K562 (cell line): ENCODE results near the gene PALMD. TPM values are rescaled to one million over a fixed set of nuclear protein-coding genes. Genes with fewer than 3 reads are reported as not detected.

ENCODE experiments used
- ATAC-seq: fragments of 200-7000 bp; cut with Tn5 transposase; 3 replicates; pipeline ENCODE4 v1.9.1; 2020; ENCODE audit warnings: moderate library complexity
- BruUV-seq: library from RNA; stranded (reverse); fragments of 400-500 nt; replicated peaks from 2 replicates; lab custom pipeline; 2021; lab: Mats Ljungman, UMichigan
- CTCF ChIA-PET: fragments of 300-600 bp; formaldehyde crosslinking; extraction: SDS; loops from one replicate; lab custom pipeline; 2021; ENCODE audit warnings: low intra/inter-chr PET ratio; lab: Yijun Ruan, JAX
- POLR2A ChIA-PET: fragments of 300-600, 350-650 bp; sonication (Branson Sonifier 250); formaldehyde crosslinking; extraction: SDS; loops from one replicate; lab custom pipeline; 2021; ENCODE audit warnings: antibody characterized with exemption, inconsistent platforms; lab: Yijun Ruan, JAX
- DNase-seq, 4 experiments: peaks; one replicate each; pipeline versions ENCODE4 v3.0.0 to v3.0.0-alpha.2; 2011 to 2018; ENCODE audit warnings: low spot score in 3 of 4, mixed read lengths in 3 of 4; ENCODE audit errors: extremely low read depth in 1 of 4
- FAIRE-seq: peaks from 2 replicates; lab custom pipeline; 2011; peaks lifted over from hg19 to GRCh38; lab: Jason Lieb, UNC
- H2AFZ ChIP-seq: 2 replicates; pipeline ENCODE4 v1.6.0; 2011; ENCODE audit warnings: low read depth, low read length, control low read depth, inconsistent platforms
- H3K27ac ChIP-seq: fragments of 200-600 bp; 3 replicates; pipeline ENCODE4 v1.8.0; 2011; ENCODE audit warnings: low read depth, mild to moderate bottlenecking, control low read depth, inconsistent platforms, low read length, moderate library complexity, mixed read lengths; ENCODE audit errors: extremely low read depth
- H3K27me3 ChIP-seq, 2 experiments: fragments of 300-600 bp in 1 of 2; 2 replicates in 1 of 2; 3 replicates in 1 of 2; pipeline versions ENCODE4 v1.6.0 to v1.8.0; 2011; ENCODE audit warnings: inconsistent platforms in 2 of 2, low read length in 2 of 2, mild to moderate bottlenecking in 1 of 2, mixed read lengths in 1 of 2, moderate library complexity in 1 of 2; ENCODE audit not compliant: control insufficient read depth in 2 of 2, insufficient read depth in 2 of 2
- H3K36me3 ChIP-seq: fragments of 300-600 bp; 3 replicates; pipeline ENCODE4 v1.8.0; 2011; ENCODE audit warnings: mild to moderate bottlenecking, low read length, inconsistent platforms; ENCODE audit not compliant: control insufficient read depth, insufficient read depth
- H3K4me1 ChIP-seq, 2 experiments: fragments of 200-600 bp in 1 of 2; replicated peaks in 1 of 2; 2 replicates in 1 of 2; 3 replicates in 1 of 2; pipeline versions ENCODE4 v1.5.1 to v1.8.0; 2011; ENCODE audit warnings: inconsistent platforms in 2 of 2, low read length in 2 of 2, mild to moderate bottlenecking in 1 of 2, mixed read lengths in 1 of 2, moderate library complexity in 1 of 2; ENCODE audit not compliant: control insufficient read depth in 2 of 2, insufficient read depth in 2 of 2
- H3K4me2 ChIP-seq: 2 replicates; pipeline ENCODE4 v1.6.1; 2011; ENCODE audit warnings: low read length, control low read depth, inconsistent platforms, mixed read lengths; ENCODE audit not compliant: insufficient read depth
- H3K4me3 ChIP-seq: fragments of 200-600 bp; sonication (generic), shearing (Covaris generic); 2 replicates; pipeline ENCODE4 v1.5.1; 2016; ENCODE audit warnings: control low read depth, inconsistent platforms
- H3K79me2 ChIP-seq: fragments of 200-600 bp; 3 replicates; pipeline ENCODE4 v1.8.0; 2011; ENCODE audit warnings: low read length, inconsistent platforms; ENCODE audit not compliant: control insufficient read depth, insufficient read depth
- H3K9ac ChIP-seq, 2 experiments: 2 replicates each; pipeline versions ENCODE4 v1.6.0 to v1.6.1; 2011; ENCODE audit warnings: low read depth in 2 of 2, low read length in 2 of 2, control low read depth in 1 of 2, inconsistent platforms in 1 of 2, mild to moderate bottlenecking in 1 of 2, mixed read lengths in 1 of 2; ENCODE audit not compliant: insufficient read depth in 1 of 2
- H3K9me1 ChIP-seq: one replicate; pipeline ENCODE4 v1.6.0; 2011; ENCODE audit warnings: inconsistent platforms, mild to moderate bottlenecking, low read length, moderate library complexity; ENCODE audit not compliant: control insufficient read depth, insufficient read depth
- H3K9me3 ChIP-seq: replicated peaks from 2 replicates; pipeline ENCODE4 v1.5.1; 2011; ENCODE audit warnings: low read depth, low read length, inconsistent platforms; ENCODE audit not compliant: control insufficient read depth, insufficient read depth
- H4K20me1 ChIP-seq: replicated peaks from 2 replicates; pipeline ENCODE4 v1.6.1; 2011; ENCODE audit warnings: low read length, inconsistent platforms, mixed read lengths; ENCODE audit not compliant: control insufficient read depth, insufficient read depth
- ARID2 ChIP-seq: fragments of 450-650 bp; IDR thresholded peaks from 2 replicates; pipeline ENCODE4 v1.6.1; 2017; ENCODE audit warnings: antibody characterized with exemption, mild to moderate bottlenecking
- CBX1 ChIP-seq: sonication (generic); IDR thresholded peaks from 2 replicates; pipeline ENCODE4 v1.6.1; 2016; ENCODE audit warnings: antibody characterized with exemption, low read depth, mild to moderate bottlenecking
- CC2D1A ChIP-seq: fragments of 450-650 bp; IDR thresholded peaks from 2 replicates; pipeline ENCODE4 v1.6.1; 2017; ENCODE audit warnings: mild to moderate bottlenecking
- DIDO1 ChIP-seq: fragments of 450-650 bp; IDR thresholded peaks from 2 replicates; pipeline ENCODE4 v1.6.1; 2016; ENCODE audit warnings: low read depth, missing biosample characterization, missing genetic modification characterization
- DNMT1 ChIP-seq: fragments of 450-650 bp; IDR thresholded peaks from 2 replicates; pipeline ENCODE4 v1.6.1; 2016; ENCODE audit warnings: antibody characterized with exemption, mild to moderate bottlenecking
- ETS2 ChIP-seq: IDR thresholded peaks from 2 replicates; pipeline ENCODE4 v1.6.1; 2016; ENCODE audit warnings: borderline replicate concordance, missing genetic modification characterization, mild to moderate bottlenecking, moderate library complexity, missing compliant biosample characterization; ENCODE audit not compliant: poor library complexity, severe bottlenecking
- KHSRP ChIP-seq: fragments of 450-650 bp; IDR thresholded peaks from 2 replicates; pipeline ENCODE4 v1.6.1; 2017
- L3MBTL2 ChIP-seq: fragments of 450-650 bp; IDR thresholded peaks from 2 replicates; pipeline ENCODE4 v1.6.1; 2016; ENCODE audit warnings: mild to moderate bottlenecking, moderate library complexity
- MAZ ChIP-seq, 2 experiments: fragments of 450-650 bp in 1 of 2; sonication (generic) in 1 of 2; formaldehyde crosslinking; IDR thresholded peaks in 1 of 2; conservative IDR thresholded peaks in 1 of 2; 2 replicates each; pipeline versions ENCODE4 v1.4.0 to v1.5.0; 2020; ENCODE audit warnings: mild to moderate bottlenecking in 1 of 2, missing genetic modification reagents in 1 of 2
- MIER1 ChIP-seq: fragments of 450-650 bp; IDR thresholded peaks from 2 replicates; pipeline ENCODE4 v1.6.1; 2016; ENCODE audit warnings: antibody characterized with exemption, mild to moderate bottlenecking, low read depth
- MXI1 ChIP-seq: IDR thresholded peaks from 2 replicates; pipeline ENCODE4 v1.6.1; 2011; ENCODE audit warnings: low read depth, mild to moderate bottlenecking, improper control_type of control experiment, low read length
- TAL1 ChIP-seq: fragments of 450-650 bp; IDR thresholded peaks from 2 replicates; pipeline ENCODE4 v1.6.1; 2016; ENCODE audit warnings: mild to moderate bottlenecking
- U2AF2 ChIP-seq: fragments of 200-400 bp; formaldehyde crosslinking; optimal IDR thresholded peaks from 2 replicates; pipeline ENCODE3; 2017; ENCODE audit warnings: low read depth, mild to moderate bottlenecking, low read length
- ZNF3 ChIP-seq: fragments of 250-450 bp; sonication (Bioruptor Pico); IDR thresholded peaks from 2 replicates; pipeline ENCODE4 v1.5.0; 2021; ENCODE audit warnings: mild to moderate bottlenecking, moderate library complexity
- ZNF699 ChIP-seq: fragments of 250-450 bp; sonication (Bioruptor Pico); IDR thresholded peaks from 2 replicates; pipeline ENCODE4 v1.8.0; 2021; ENCODE audit warnings: mild to moderate bottlenecking, moderate library complexity; ENCODE audit not compliant: insufficient replicate concordance
- WGBS: fragments of 100-300 bp; shearing (Covaris generic); methylation state at CpG from one replicate; pipeline ENCODE4 v1.1.6; 2016; ENCODE audit warnings: low coverage, mixed read lengths; ENCODE audit not compliant: insufficient coverage; ENCODE audit errors: missing lambda C conversion rate; 5-methylcytosine and 5-hydroxymethylcytosine counted together
- in situ Hi-C: fragments of 300-500 bp; cut with MboI; formaldehyde crosslinking; loops from 4 replicates; pipeline ENCODE4 v1.15.0; 2018; ENCODE audit warnings: inconsistent platforms, mixed read lengths
- intact Hi-C: fragments of 100-400 bp; cut with micrococcal nuclease; formaldehyde crosslinking; loops from 2 replicates; pipeline ENCODE4 v1.14.2; 2022
- polyA plus RNA-seq, 8 experiments: library from polyadenylated mRNA; depleted of rRNA in 4 of 8; stranded (reverse) in 5 of 8; unstranded in 3 of 8; fragments of >200 nt; fragmentation: Nextera tagmentation in 2 of 8; fragmentation: Illumina TruSeq in 1 of 8; extraction: Ambion mirVana in 2 of 8; extraction: Trizol in 1 of 8; gene quantifications; 2 replicates each; pipeline versions ENCODE4 v1.2.1 to v1.2.3, GENCODE V29; 2011 to 2014; ENCODE audit warnings: inconsistent platforms in 1 of 8, missing spikeins in 1 of 8
- total RNA-seq, 7 experiments: library from RNA; depleted of rRNA in 6 of 7; stranded (reverse); fragments of >200 nt in 6 of 7; fragmentation: Illumina TruSeq in 2 of 7; extraction: Trizol in 2 of 7; gene quantifications; 2 replicates each; pipeline versions ENCODE4 v1.2.1 to v1.2.3, GENCODE V29; 2011 to 2021; ENCODE audit warnings: low replicate concordance in 1 of 7
- TF ChIP-seq, protein P1 (sequence below): fragments of 450-650 bp; formaldehyde crosslinking; IDR thresholded peaks from 2 replicates; pipeline ENCODE4 v1.4.0; 2022; ENCODE audit warnings: mild to moderate bottlenecking, moderate library complexity
- TF ChIP-seq, protein P2 (sequence below): fragments of 450-650 bp; IDR thresholded peaks from 2 replicates; pipeline ENCODE4 v1.6.1; 2016; ENCODE audit warnings: missing biosample characterization, missing genetic modification characterization
- TF ChIP-seq, protein P3 (sequence below): fragments of 450-650 bp; IDR thresholded peaks from 2 replicates; pipeline ENCODE4 v1.7.1; 2018; ENCODE audit warnings: mild to moderate bottlenecking, low read depth; ENCODE audit not compliant: partially characterized antibody

Gene PALMD
- total and polyA plus RNA-seq, 9 of the 15 experiments (the other 6 are each of a cell fraction or from before 2014, with no cell fraction given), result 2.7 to 13.5 (median 5.4) TPM

DNA sequence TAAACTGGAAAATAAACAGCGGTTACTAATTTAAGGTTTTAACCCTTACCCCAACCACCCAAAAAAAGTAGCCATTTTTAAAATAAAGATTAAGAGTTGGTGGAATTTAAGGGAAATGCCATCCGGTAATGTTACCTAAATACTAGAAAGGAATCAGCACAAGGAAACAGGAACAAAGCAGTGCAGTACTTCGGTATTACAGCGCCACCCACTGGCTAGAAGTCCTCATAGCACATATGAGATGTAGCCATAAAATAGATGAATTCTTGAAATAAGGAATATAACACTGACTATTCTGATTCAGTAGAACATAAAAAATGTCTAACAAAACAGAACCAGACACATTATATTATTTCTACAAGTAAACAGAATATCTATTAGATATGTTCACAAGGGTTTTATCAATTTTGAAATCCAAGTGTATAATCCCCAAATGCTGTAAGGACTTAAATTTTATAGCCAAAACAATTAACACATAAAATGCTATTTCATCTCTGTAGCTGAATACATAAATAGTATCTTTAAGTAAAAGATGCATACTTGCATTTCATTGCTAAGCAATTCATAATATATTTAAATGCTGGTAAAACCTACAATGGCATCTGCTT, 61.7 kb downstream of the PALMD start:
- DNase-seq, result peak; percentile 56 to 74 (median 58)
- no TSS peak for BruUV-seq
- ChIA-PET CTCF (interaction anchor here (0.8 kb wide), 1 partner anchor 528 kb away, joined by 5 read pairs; no protein-coding TSS in a partner anchor), POLR2A (interaction anchor here (1.0 kb wide), 1 partner anchor 9 kb away, joined by 3 read pairs; no protein-coding TSS in a partner anchor)
- Histone ChIP-seq H3K9me1 (no peaks in the 10 kb centered on the region), H3K9me3 (no peaks in the 10 kb centered on the region), H3K36me3 (peaks cover 73% of the 10 kb centered on the region), H3K4me2 (no peak overlapping the region), H3K79me2 (no peaks in the 10 kb centered on the region), H3K27me3 (no peaks in the 10 kb centered on the region), H3K4me1 (peaks cover 2 to 6% of the 10 kb centered on the region in 2 experiments; a peak in 4 of 5 replicates), H3K4me3 (no peak overlapping the region), H2AFZ (no peak overlapping the region), H3K9ac (no peak overlapping the region), H3K27ac (no peak overlapping the region), H4K20me1 (no peaks in the 10 kb centered on the region)
- FAIRE-seq, result peak; percentile 52
- in situ Hi-C loops (loop anchor here (10.0 kb wide), 1 partner anchor 523 kb away; no protein-coding TSS in a partner anchor), intact Hi-C loops (loop anchor here (1.0 to 10.0 kb wide), 3 partner anchors 173 to 527 kb away; no protein-coding TSS in a partner anchor)
- peak; percentile 89 for ATAC-seq
- WGBS, result 31% methylated on average over 4 of the region's 4 CpGs
- TF ChIP-seq CBX1, result no peak
- TF ChIP-seq ZNF3 (CRISPR knock-in tag), result no peak
- TF ChIP-seq, protein P1, sequence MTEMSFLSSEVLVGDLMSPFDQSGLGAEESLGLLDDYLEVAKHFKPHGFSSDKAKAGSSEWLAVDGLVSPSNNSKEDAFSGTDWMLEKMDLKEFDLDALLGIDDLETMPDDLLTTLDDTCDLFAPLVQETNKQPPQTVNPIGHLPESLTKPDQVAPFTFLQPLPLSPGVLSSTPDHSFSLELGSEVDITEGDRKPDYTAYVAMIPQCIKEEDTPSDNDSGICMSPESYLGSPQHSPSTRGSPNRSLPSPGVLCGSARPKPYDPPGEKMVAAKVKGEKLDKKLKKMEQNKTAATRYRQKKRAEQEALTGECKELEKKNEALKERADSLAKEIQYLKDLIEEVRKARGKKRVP (CRISPR knock-in tag), result no peak
- no peak for TF ChIP-seq L3MBTL2
- TF ChIP-seq, protein P2, sequence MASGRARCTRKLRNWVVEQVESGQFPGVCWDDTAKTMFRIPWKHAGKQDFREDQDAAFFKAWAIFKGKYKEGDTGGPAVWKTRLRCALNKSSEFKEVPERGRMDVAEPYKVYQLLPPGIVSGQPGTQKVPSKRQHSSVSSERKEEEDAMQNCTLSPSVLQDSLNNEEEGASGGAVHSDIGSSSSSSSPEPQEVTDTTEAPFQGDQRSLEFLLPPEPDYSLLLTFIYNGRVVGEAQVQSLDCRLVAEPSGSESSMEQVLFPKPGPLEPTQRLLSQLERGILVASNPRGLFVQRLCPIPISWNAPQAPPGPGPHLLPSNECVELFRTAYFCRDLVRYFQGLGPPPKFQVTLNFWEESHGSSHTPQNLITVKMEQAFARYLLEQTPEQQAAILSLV (tag), result no peak
- no peak for TF ChIP-seq TAL1
- TF ChIP-seq DIDO1, result no peak
- TF ChIP-seq MIER1, result no peak
- 0 out of 4 replicates have a peak, but pooled peaks of 1 of the 2 experiments have one; percentile 16 for TF ChIP-seq MAZ (CRISPR knock-in tag; conservative IDR thresholded peaks at IDR 0.05 in 1 of 2, IDR thresholded peaks at IDR 0.05 in 1 of 2)
- TF ChIP-seq, protein P3, sequence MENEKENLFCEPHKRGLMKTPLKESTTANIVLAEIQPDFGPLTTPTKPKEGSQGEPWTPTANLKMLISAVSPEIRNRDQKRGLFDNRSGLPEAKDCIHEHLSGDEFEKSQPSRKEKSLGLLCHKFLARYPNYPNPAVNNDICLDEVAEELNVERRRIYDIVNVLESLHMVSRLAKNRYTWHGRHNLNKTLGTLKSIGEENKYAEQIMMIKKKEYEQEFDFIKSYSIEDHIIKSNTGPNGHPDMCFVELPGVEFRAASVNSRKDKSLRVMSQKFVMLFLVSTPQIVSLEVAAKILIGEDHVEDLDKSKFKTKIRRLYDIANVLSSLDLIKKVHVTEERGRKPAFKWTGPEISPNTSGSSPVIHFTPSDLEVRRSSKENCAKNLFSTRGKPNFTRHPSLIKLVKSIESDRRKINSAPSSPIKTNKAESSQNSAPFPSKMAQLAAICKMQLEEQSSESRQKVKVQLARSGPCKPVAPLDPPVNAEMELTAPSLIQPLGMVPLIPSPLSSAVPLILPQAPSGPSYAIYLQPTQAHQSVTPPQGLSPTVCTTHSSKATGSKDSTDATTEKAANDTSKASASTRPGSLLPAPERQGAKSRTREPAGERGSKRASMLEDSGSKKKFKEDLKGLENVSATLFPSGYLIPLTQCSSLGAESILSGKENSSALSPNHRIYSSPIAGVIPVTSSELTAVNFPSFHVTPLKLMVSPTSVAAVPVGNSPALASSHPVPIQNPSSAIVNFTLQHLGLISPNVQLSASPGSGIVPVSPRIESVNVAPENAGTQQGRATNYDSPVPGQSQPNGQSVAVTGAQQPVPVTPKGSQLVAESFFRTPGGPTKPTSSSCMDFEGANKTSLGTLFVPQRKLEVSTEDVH, result no peak
- TF ChIP-seq ARID2, result 0 out of 2 replicates have a peak, but pooled peaks have one; percentile 53
- no peak for TF ChIP-seq DNMT1
- no peak for TF ChIP-seq U2AF2
- no peak for TF ChIP-seq ETS2 (tag)
- TF ChIP-seq MXI1, result no peak
- 0 out of 2 replicates have a peak, but pooled peaks have one; percentile 33 for TF ChIP-seq CC2D1A
- TF ChIP-seq KHSRP, result no peak
- TF ChIP-seq ZNF699 (CRISPR knock-in tag), result no peak
